ENCODE measurements around the gene TTC23.

TTC23 gene

DNA sequence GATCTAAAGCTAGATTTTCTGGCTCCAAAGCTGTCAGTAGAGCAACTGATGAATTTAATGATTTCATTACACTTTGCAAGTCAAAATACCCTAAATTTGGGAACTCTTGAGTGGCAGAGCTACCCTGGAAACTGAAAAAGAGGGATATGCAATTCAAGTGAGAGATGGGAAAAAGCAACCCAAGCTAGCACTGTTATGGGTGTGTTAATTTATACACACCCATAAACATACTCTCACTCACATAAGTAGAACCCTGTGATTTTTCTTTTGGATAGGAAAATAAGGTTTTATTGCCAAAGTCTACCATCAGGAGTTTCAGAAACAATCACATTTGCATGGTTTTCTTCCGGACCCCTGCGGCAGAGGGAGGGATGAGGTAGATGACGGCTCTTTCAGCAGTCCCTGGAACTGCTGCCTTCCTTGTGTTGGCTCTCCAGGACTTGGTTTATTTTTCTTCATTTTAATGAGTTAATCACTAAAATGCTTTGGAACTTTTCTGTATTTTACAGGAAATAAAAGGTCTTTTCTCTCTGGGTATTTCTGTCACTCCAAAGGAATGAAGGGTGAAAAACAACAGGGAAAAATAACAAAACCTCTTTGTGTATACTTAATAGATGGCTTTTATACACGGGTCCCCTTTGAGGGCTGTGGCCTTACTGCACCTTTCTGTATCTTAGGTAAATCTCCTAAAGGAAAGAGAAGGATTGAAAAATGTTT lies 63.8 kb downstream of the TTC23 start:
- no peak overlapping the region for H3K4me3 ChIP-seq (ENCODE audit: low read depth, low read length)
- TF ChIP-seq, protein P1, sequence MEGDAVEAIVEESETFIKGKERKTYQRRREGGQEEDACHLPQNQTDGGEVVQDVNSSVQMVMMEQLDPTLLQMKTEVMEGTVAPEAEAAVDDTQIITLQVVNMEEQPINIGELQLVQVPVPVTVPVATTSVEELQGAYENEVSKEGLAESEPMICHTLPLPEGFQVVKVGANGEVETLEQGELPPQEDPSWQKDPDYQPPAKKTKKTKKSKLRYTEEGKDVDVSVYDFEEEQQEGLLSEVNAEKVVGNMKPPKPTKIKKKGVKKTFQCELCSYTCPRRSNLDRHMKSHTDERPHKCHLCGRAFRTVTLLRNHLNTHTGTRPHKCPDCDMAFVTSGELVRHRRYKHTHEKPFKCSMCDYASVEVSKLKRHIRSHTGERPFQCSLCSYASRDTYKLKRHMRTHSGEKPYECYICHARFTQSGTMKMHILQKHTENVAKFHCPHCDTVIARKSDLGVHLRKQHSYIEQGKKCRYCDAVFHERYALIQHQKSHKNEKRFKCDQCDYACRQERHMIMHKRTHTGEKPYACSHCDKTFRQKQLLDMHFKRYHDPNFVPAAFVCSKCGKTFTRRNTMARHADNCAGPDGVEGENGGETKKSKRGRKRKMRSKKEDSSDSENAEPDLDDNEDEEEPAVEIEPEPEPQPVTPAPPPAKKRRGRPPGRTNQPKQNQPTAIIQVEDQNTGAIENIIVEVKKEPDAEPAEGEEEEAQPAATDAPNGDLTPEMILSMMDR (IDR thresholded peaks at IDR 0.05; ENCODE audit: low read depth, low read length, missing control alignments), result no peak
- no peak for DNase-seq (ENCODE audit: low read depth)

GRCh38 chr15:99182791-99183190 lies 66.6 kb downstream of the TTC23 start:
- no peak overlapping the region for H3K4me3 ChIP-seq (ENCODE audit: low read depth, low read length)
- TF ChIP-seq, protein P1 (IDR thresholded peaks at IDR 0.05; ENCODE audit: low read depth, low read length, missing control alignments), result no peak
- no peak for DNase-seq (ENCODE audit: low read depth)

GRCh38 chr15:99181545-99181971 lies 67.8 kb downstream of the TTC23 start:
- no peak for DNase-seq (ENCODE audit: low read depth)
- TF ChIP-seq, protein P1 (IDR thresholded peaks at IDR 0.05; ENCODE audit: low read depth, low read length, missing control alignments), result no peak
- H3K4me3 ChIP-seq (ENCODE audit: low read depth, low read length), result no peak overlapping the region

GRCh38 chr15:99180964-99181306 lies 68.4 kb downstream of the TTC23 start:
- TF ChIP-seq, protein P1 (IDR thresholded peaks at IDR 0.05; ENCODE audit: low read depth, low read length, missing control alignments), result no peak
- no peak for DNase-seq (ENCODE audit: low read depth)
- H3K4me3 ChIP-seq (ENCODE audit: low read depth, low read length), result no peak overlapping the region

GRCh38 chr15:99180086-99180963 lies 69.1 kb downstream of the TTC23 start:
- no peak for DNase-seq (ENCODE audit: low read depth)
- TF ChIP-seq, protein P1 (IDR thresholded peaks at IDR 0.05; ENCODE audit: low read depth, low read length, missing control alignments), result no peak
- no peak overlapping the region for H3K4me3 ChIP-seq (ENCODE audit: low read depth, low read length)

- H3K4me3 ChIP-seq (ENCODE audit: low read depth, low read length), result no peak overlapping the region
- no peak for DNase-seq (ENCODE audit: low read depth)
- TF ChIP-seq, protein P1 (IDR thresholded peaks at IDR 0.05; ENCODE audit: low read depth, low read length, missing control alignments), result no peak
These were observed 71.7 kb downstream of the TTC23 start for GRCh38 chr15:99177679-99178078.
